Forelimb muscle (tissue), 1 donor: Measurements from ENCODE around the gene PAK6. TPM values are rescaled to one million over a fixed set of nuclear protein-coding genes. Genes with fewer than 3 reads are reported as not detected.

ENCODE experiments used
- DNase-seq: peaks from one replicate; pipeline ENCODE4 v3.0.0-alpha.2; 2013; ENCODE audit warnings: low read depth
- polyA plus RNA-seq: library from polyadenylated mRNA; unstranded; fragments of 120-200 nt; gene quantifications from one replicate; pipeline ENCODE4 v1.2.1, GENCODE V29; 2013; ENCODE audit not compliant: insufficient read length

Gene PAK6
- polyA plus RNA-seq, 1 donor: 0.83 TPM

DNA sequence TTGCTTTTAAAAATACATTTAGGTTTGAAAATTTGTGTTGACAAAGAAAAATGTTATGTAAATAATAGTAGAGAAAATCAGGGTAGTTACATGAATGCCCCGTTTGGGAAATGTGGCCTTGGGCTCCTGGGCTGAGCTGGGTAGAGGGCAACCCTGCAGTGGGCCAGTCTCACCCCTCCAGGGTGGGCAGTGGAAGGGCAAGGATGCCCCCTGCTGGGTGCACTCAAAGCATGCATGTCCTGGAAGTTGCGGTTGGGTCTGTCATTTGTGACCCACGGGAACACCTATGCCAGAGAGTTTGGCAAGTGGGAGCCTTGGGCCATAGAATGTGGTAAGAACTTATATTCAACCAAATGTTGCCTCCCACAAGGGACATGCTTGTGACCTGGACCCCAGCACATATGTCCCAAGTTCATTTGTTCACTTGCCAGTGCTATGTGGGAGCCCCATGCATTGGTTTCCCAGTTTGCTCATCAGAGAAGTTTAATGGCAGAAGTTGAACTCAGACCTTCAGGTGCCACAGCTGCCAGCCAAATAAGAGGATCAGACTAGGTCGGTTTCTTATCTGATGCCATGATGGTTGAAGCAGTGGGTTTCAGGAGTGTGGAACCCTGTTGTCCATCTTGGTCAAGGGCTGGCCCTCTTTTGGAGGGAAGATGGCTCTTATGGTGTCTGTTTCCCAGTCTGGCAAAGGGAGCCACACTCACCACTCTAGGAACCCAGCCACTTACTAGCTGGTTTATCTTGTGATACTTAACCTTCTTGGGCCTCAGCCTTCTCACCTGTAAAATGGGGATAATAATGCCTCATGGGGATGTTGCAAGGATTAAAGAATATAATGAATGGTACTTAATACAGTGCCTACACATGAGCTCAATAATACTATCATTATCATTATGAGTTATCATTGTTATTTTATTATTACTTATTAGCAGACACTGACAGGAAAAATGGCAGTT, 71.4 kb downstream of the PAK6 start:
- DNase-seq: no peak

DNA sequence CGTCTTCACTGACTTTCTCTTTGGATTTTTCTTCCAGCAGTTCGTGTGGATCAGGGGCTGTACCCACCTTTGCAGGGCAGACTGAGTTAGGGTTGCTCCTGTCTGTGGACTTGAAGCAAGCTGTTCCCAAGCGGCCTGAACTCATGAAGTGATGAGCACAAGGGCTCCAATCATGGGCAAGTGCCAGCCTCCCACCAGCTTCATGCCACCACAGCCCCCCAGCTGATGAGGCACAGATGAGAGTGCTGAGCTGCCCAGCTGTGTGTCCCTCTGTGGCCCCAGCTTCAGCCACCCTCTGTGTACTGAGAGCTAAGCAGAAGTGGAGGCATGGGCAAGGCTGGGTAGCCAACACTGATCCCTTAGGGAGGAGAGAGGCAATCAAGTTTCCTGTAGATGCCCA, 72.1 kb downstream of the PAK6 start:
- DNase-seq: no peak

DNA sequence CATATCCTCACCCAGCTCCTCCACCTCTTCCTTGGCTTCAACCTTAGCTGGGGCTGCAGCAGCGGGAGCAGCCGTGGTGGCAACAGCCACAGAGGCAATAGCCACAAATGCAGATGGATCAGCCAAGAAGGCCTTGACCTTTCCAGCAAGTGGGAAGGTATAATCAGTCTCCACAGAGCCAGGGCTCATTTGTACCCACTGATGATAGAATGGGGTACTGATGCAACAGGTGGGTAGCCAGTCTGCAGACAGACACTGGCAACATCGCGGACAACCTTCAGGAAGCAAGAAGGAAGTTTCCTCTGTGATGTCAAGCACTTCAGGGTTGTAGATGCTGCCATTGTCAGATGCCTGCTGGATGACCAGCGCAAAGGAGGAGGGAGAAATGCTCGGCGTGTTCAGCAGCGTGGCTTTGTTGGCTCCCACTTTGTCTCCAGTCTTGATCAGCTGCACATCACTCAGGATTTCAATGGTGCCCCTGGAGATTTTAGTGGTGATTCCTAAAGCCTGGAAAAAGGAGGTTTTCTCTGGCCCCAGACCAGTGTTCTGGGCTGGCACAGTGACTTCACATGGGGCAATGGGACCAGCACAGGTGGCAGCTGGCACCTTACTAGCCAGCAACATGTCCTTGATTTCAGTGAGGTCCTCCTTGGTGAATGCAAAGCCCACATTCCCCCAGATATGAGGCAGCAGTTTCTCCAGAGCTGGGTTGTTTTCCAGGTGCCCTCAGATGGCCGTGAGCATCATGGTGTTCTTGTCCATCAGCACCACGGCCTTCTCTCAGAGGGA, 73.7 kb downstream of the PAK6 start:
- DNase-seq: no peak

DNA sequence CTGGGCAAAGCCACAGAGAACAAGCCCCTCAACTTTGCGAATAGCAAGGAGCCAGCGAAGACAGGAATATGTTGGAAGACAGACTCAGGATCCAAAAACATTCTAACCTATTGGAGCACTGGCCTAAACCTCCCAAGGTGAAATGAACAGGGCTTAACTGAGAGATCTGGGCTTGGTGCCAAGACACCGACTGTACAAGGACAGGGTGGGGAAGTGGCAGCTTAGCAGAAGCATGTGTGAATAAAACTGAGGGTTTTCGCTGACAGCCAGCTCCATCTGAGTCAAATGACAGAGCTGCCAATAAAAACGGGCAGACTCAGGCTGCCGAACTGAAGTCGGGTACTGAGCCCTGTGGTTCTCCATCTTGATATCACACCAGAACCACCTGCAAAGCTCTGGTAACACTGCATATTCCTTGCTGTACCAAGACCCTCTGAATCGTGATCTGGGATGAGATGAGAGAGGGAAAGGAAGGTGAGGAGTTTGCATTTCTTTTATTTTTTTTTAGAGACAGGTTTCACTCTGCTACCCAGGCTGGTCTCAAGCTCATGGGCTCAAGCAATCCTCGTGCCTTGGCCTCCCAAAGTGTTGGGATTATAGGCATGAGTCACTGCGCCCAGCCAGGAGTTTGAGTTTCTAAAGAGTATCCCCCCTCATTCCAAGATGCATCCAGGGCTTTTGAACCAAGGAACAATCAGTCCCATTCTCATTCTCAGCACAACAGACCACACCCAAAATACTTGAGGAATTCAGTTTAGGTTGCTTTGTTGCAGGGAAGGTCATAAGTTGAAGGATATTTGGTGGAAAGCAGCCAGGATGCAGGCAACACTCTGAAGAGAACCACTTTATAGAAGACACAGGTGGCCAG, 74.9 kb downstream of the PAK6 start:
- DNase-seq: no peak

DNA sequence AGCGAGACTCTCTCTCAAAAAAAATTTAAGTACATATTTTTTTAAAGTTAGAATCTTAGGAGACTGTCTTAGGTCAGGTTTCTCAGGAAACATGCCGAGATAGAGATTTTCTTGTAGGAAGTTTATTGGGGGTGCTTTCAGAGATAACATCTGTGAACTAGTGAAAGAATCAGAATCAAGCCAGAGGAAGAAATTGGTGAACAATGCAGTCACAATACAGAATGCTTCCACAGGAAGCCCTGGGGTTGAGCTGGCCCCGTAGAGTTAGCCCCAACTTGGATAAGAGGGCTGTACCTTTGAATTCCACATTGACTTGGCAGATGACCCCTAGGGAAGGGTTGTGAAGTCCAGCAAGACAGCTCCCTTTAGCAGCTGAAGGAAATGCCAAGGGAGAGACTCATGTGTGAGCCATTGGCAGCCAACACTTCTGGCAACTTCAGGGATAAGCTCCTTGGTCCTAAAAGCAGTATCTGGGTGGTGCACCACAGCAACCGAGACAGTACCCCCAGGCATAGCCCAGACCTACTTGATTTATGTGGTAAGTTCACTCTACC, 75.9 kb downstream of the PAK6 start:
- DNase-seq: no peak

DNA sequence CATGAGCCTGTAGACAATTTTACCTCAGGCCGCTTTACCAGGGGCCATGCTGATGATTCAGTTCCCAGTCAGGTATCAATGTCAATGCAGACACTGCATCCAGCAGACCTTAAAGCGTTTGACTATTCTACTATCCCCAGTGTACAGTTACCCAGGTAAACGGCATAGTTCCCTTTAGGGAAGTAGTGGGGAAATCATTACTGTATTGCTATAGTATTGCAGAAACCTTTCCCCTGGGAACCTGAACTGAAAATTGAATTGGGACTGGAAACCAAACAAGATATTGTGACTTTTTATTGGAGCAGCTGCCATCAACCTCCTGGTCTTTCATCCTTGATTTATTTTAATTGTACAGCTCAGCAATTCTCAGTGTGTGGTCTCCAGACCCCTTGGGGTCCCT, 78.1 kb downstream of the PAK6 start:
- DNase-seq: no peak

DNA sequence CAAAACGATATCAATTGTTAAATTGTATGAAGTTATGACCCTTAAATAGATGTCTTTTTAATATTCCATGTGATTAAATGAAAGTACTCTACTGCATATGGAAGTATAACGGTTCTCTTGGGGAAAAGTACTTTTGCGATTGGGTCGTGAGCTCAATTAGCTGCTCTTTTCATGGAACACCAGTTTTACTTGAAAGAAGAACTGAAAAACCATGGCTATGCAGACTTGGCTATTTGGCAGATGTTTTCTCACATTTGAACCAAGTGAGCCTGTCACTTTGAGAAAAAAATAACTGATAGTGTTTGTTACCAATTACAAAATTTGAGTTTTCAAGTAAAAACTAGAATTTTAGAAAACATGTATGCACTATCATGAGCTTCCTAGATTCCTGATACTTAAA, 78.7 kb downstream of the PAK6 start:
- DNase-seq: no peak

DNA sequence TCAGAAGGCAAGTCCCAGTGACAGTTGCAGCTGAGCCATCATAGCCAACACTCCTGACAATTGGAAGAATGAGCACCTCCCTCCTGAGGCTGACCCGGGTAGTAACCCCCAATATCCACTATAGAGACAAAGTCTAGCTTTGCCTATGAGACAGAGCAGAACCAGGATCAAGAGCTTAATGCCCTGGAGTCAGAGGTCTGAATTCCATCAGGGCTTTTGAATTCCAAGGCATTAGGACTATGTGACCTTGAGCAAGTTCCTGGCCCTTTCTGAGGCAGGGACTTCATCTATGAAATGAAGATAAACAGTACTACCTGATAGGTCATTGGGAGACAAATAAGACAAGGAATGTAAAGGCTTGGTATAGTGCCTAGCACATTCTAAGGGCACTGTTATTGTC, 81.5 kb downstream of the PAK6 start:
- DNase-seq: no peak

DNA sequence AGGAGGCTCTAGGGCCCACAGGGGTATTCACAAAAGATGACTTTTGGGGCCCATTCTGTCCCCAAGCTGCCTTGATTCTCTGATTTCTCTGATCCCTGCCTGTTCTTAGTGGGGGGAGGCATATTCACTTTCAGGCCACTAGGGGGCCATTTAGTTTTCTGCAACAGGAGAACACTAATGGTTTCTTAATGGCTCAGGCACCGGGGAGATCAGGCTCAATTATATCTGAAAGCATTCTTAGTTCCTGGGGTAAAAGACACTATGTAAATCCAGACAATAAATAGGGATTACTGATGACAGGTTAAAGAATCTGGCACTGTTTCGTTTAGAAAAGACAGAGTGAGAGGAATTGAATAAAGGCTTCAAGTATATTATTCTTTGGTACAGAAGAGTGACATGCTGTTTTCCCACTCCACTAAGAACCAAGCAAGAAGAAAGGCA, 82.1 kb downstream of the PAK6 start:
- no peak for DNase-seq

DNA sequence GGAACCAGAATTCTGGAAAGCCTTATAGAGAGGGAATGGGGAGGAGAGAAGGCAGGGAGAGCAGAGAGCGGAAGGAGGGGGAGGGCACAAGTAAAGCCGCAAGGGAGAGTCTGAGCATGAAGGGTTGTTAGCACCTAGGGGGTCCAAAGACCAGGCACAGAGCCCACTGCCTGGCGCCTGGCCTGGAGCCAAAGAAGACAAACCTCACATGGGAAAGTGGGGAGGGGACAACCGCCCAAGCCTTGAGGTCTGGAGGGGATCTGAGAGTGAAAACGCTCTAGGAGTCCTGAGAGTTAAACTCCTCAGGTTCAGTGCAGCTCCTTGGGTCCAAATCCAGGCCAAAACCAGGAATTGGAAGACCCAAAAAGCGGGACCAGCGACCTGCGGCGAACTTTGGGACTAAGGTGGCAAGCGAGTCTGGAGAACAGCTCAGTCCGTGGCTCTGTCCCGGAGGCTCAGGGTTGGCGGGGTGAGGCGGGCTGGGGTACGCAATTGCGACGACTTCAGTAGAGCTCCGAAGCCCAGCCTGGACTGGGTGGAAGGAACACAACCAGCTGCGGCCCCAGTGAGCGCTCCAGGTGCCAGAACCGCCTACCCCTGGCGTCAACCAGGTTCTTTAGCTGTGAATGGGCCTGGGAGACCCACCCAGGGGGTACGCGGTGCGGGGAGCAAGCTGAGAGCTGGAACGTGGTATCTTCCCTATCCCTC, 83.8 kb downstream of the PAK6 start:
- no peak for DNase-seq

DNA sequence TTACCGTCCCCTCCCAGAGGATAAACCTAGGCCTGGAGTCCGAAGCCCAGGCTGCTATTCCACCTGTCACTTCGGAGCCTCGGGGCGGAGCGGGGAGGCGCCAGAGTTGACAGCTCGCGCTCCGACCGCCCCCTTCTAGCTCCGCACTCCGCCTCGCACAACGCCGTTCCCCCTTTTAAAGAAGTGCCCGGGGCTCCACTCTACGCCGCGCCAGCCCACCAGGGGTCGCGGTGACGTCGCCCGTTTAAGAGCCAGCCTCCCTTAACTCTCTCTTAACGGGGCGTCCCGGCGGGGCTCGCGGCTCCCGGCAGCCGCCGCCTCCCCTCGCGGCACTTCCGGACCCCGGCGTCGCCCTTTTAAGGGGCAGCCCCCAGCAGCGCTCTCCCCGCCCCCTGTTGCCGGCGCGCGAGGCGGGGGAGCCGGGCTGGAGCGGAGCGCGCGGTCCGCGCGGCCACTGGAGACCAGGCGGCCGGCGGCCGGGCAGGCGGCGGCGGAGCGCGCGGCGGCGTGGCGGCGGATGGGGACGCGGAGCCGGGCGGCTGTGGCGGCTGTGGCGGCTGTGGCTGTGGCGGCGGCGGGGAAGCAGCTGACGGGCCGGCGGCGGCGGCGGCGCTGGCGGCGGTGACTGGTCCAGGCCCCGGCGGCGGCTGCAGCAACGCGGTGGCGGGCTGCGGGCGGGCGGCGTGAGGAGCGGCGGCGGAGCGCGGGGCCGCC, 84.5 kb downstream of the PAK6 start, which contains the start of gene INAFM2:
Gene INAFM2, plus strand, starts transcription at position 454 of the 714 bp plus-strand sequence. CDS start 364 bp downstream, outside the sequence.
- DNase-seq: peak; percentile 58

DNA sequence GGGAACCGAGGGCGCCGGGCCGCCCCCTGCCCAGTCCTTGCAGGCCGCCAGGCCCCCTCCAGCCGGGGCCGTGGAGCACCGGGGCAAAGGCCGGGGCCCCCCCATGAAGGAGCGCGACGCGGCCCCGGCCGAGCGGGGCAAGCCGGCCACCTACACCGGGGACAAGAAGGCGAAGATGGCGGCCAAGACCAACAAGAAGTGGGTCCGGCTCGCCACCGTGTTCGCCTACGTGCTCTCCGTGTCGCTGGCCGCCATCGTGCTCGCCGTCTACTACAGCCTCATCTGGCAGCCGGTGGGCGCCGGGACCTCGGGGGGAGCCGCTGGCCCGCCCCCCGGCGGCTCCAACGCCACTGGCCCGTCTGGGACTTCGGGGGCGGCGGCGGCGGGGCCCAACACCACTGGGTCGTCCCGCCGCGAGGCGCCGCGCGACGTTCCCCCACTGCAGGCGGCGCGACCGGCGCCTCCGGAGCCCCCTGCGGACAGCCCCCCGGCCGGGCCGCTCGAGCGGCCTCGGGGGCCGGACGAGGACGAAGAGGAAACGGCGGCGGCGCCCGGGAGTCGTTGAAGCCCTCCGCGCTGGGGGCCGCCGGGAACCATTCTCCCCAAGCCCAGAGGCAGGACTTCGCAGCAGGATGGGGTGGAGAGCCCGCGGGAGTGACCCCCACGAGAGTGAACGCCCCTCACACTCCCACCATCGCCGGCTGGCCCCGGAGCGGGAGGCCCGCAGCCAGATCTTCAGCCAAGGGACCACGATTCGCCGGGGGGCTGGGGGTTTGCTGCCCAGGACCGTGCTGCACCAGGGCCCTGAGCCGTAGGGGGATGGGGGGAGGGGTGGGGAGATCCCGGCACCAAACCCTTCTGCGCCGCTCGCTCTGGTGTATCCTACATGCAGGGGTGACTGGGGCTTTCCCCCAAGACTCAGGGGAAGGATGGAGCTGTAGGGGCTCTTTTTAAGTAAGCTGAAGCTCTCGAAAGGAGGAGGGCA, 85.4 kb downstream of the PAK6 start:
- no peak for DNase-seq

DNA sequence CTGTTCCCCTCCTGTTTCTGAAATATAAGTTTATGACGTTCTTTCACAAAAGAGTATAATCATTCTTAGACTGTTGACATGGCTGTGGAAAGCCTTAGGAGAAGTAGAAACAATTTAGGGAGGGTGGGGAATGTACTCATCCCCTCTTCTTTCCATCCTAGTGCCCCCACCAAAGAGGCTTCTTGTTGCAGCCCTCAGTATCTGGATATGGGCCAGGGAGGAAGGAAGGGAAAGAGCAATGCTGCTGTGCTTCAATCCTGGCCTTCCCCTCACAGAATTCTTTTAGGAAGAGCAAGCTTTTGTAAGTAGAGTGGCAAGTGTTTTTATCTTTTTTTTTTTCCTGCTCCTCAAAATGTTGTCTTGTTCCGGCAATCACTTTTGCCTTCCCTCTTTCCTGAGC, 86.3 kb downstream of the PAK6 start:
- no peak for DNase-seq

DNA sequence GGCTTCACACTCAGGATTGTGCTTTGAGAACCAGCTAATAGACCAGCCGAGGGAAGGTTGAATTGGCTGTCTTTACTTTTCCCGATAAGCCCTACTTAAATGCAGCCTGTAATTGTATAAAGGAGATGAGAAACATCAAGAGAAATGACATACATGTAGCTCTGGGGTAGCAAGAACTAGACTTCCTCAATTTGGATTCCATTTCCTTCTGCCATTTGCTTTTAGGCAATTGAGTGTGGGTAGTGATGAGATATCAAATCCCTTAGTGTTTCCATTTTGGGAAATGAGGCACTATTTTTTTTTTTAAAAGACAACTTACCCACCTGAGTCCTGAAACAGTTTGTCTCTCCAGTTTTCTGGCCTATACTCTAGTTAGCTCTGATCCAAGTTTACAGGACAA, 86.8 kb downstream of the PAK6 start:
- no peak for DNase-seq

Other genes with a start within 250 kb of the PAK6 start
- 295 TPM for gene SRP14, start 199.9 kb upstream of the PAK6 start, polyA plus RNA-seq
- 10.8 TPM for gene BMF, start 130.2 kb upstream of the PAK6 start, polyA plus RNA-seq
- 8.8 TPM for gene BUB1B, start 78.0 kb upstream of the PAK6 start, polyA plus RNA-seq
- 0.32 TPM for gene ANKRD63, start 44.0 kb downstream of the PAK6 start, polyA plus RNA-seq
- 10.2 TPM for gene PLCB2, start 68.9 kb downstream of the PAK6 start, polyA plus RNA-seq
- gene INAFM2, start 84.6 kb downstream of the PAK6 start, polyA plus RNA-seq: 14.1 TPM
- gene CCDC9B, start 101.9 kb downstream of the PAK6 start, polyA plus RNA-seq: 17.0 TPM
- not detected for gene PHGR1, start 112.0 kb downstream of the PAK6 start, polyA plus RNA-seq
- 1.4 TPM for gene DISP2, start 119.2 kb downstream of the PAK6 start, polyA plus RNA-seq
- 20.0 TPM for gene KNSTRN, start 143.7 kb downstream of the PAK6 start, polyA plus RNA-seq
- gene IVD, start 166.7 kb downstream of the PAK6 start, polyA plus RNA-seq: 54.4 TPM
- 24.6 TPM for gene BAHD1, start 201.9 kb downstream of the PAK6 start, polyA plus RNA-seq
- gene CHST14, start 231.9 kb downstream of the PAK6 start, polyA plus RNA-seq: 33.8 TPM